ENCODE data around the gene E2F1.

Gene E2F1

GRCh38 chr20:33686100-33686983 is at the start of gene E2F1:
Gene E2F1, minus strand, starts transcription at chr20:33686385. Its CDS starts 121 bp downstream, at chr20:33686264.
- DNase-seq (ENCODE audit: extremely low spot score, insufficient read length, low read depth): peak; percentile 97
- peak; percentile 85 for FAIRE-seq

GRCh38 chr20:33733654-33734576 is 47.7 kb upstream of the E2F1 start:
- no peak for DNase-seq (ENCODE audit: extremely low spot score, insufficient read length, low read depth)
- peak; percentile 54 for FAIRE-seq

- peak; percentile 75 for FAIRE-seq
- DNase-seq (ENCODE audit: extremely low spot score, insufficient read length, low read depth): peak; percentile 53
Observed at GRCh38 chr20:33732166-33732970, 46.2 kb upstream of the E2F1 start.

- no peak for FAIRE-seq
- DNase-seq (ENCODE audit: extremely low spot score, insufficient read length, low read depth): no peak
Observed at GRCh38 chr20:33731693-33732165, 45.5 kb upstream of the E2F1 start, which contains the start of gene ZNF341. Gene ZNF341, plus strand, starts transcription at chr20:33731996. Its CDS starts 26 bp downstream, at chr20:33732022.

GRCh38 chr20:33730946-33731692 is 44.9 kb upstream of the E2F1 start:
- FAIRE-seq (no peak), DNase-seq (ENCODE audit: extremely low spot score, insufficient read length, low read depth) (no peak)

GRCh38 chr20:33729101-33729500 is 42.9 kb upstream of the E2F1 start:
- no peak for DNase-seq (ENCODE audit: extremely low spot score, insufficient read length, low read depth)

GRCh38 chr20:33728463-33728862 is 42.3 kb upstream of the E2F1 start:
- DNase-seq (ENCODE audit: extremely low spot score, insufficient read length, low read depth) (no peak), FAIRE-seq (no peak)

More at GRCh38 chr20:33729101-33729500, 42.9 kb upstream of the E2F1 start:
- no peak for FAIRE-seq

GRCh38 chr20:33727806-33728205 is 41.6 kb upstream of the E2F1 start:
- DNase-seq (ENCODE audit: extremely low spot score, insufficient read length, low read depth) (no peak), FAIRE-seq (no peak)

- DNase-seq (ENCODE audit: extremely low spot score, insufficient read length, low read depth) (no peak), FAIRE-seq (no peak)
Observed at GRCh38 chr20:33727115-33727479, 40.9 kb upstream of the E2F1 start.

GRCh38 chr20:33725607-33726264 is 39.6 kb upstream of the E2F1 start:
- FAIRE-seq (no peak), DNase-seq (ENCODE audit: extremely low spot score, insufficient read length, low read depth) (no peak)

GRCh38 chr20:33724439-33725094 is 38.4 kb upstream of the E2F1 start:
- FAIRE-seq (no peak), DNase-seq (ENCODE audit: extremely low spot score, insufficient read length, low read depth) (no peak)

- DNase-seq (ENCODE audit: extremely low spot score, insufficient read length, low read depth): no peak
- no peak for FAIRE-seq
Observed at GRCh38 chr20:33721391-33722140, 35.4 kb upstream of the E2F1 start.

- FAIRE-seq (peak; percentile 97), DNase-seq (ENCODE audit: extremely low spot score, insufficient read length, low read depth) (peak; percentile 95)
Observed at GRCh38 chr20:33719989-33720709, 34.0 kb upstream of the E2F1 start, which contains the start of gene PXMP4. Gene PXMP4, minus strand, starts transcription at chr20:33720310. Its CDS starts 103 bp downstream, at chr20:33720207.

- FAIRE-seq: no peak
Observed at GRCh38 chr20:33719277-33719988, 33.2 kb upstream of the E2F1 start.

GRCh38 chr20:33716498-33716897 is 30.3 kb upstream of the E2F1 start:
- DNase-seq (ENCODE audit: extremely low spot score, insufficient read length, low read depth): no peak
- FAIRE-seq: no peak

More at GRCh38 chr20:33719277-33719988, 33.2 kb upstream of the E2F1 start:
- no peak for DNase-seq (ENCODE audit: extremely low spot score, insufficient read length, low read depth)

GRCh38 chr20:33713865-33714367 is 27.7 kb upstream of the E2F1 start:
- DNase-seq (ENCODE audit: extremely low spot score, insufficient read length, low read depth): no peak
- no peak for FAIRE-seq

All from GM18507 (cell line).